ENCODE results near the gene INF2. TPM values are rescaled to one million over a fixed set of nuclear protein-coding genes. Genes with fewer than 3 reads are reported as not detected.
A peak's percentile ranks its signal among the peaks of the same experiment; 100 is the strongest.

The INF2 gene
- total and polyA plus RNA-seq, 4 donors = 22.8 to 72.8 (median 44.0) TPM

DNA sequence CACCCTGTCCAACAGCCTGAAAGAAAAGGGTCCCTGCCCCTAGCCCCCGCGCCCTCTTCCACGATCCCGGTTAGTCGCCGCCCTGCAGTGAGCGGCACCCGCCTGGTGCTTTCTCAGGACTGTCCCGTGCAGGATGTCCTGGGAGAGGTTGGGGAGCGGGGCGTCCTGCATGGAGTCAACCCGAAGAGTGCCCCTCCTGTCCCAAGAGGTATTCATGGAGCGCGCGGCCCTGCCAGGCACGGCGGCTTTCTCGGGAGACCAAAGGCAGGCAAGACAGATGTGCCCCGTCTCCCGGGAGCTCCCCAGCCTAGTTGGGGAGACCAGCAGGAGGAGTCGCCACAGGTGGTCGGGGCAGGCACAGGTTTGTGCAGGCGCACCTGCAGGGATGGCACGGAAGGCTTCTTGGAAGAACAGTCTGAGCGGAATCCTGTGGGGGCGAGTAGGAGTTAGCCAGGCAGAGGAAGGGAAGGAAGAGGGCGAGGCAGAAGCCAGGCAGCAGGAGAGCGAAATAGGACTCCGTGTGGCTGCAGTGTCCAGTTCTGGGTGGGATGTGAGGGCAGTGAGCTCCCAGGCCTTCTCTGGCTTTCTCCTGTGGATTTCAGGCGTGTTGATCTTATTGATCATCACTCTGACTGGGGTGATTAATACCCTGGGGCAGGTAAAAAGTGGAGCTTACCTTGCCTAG, 64.3 kb downstream of the INF2 start:
- WGBS (ENCODE audit: insufficient coverage) = 3% methylated on average over 30 of the region's 30 CpGs

GRCh38 chr14:104754213-104754851, 64.9 kb downstream of the INF2 start:
- no peaks in the 10 kb centered on the region for H3K9me3 ChIP-seq (ENCODE audit: control insufficient read depth, insufficient read depth, low read length)
- H3K36me3 ChIP-seq (ENCODE audit: control insufficient read depth, insufficient read depth, low read length) = peaks cover 49% of the 10 kb centered on the region
- no peak overlapping the region for H3K27ac ChIP-seq (ENCODE audit: low read depth, low read length)
- 79% methylated on average over 11 of the region's 13 CpGs for WGBS (ENCODE audit: insufficient coverage)
- H3K4me3 ChIP-seq (ENCODE audit: low read depth, low read length) = peak overlapping the region; percentile 76
- peaks cover 30% of the 10 kb centered on the region for H3K4me1 ChIP-seq (ENCODE audit: control insufficient read depth, insufficient read depth, low read length)
- DNase-seq (ENCODE audit: low read depth in 4 of 6, low spot score in 6 of 6) = no peak
- no peaks in the 10 kb centered on the region for H3K27me3 ChIP-seq (ENCODE audit: control insufficient read depth, insufficient read depth, low read length)

More for the DNA sequence above, 64.3 kb downstream of the INF2 start:
- Histone ChIP-seq H3K4me1 (ENCODE audit: control insufficient read depth, insufficient read depth, low read length) (peaks cover 37% of the 10 kb centered on the region), H3K4me3 (ENCODE audit: low read depth, low read length) (peak overlapping the region; percentile 76), H3K9me3 (ENCODE audit: control insufficient read depth, insufficient read depth, low read length) (no peaks in the 10 kb centered on the region), H3K27ac (ENCODE audit: low read depth, low read length) (peak overlapping the region; percentile 47), H3K36me3 (ENCODE audit: control insufficient read depth, insufficient read depth, low read length) (peaks cover 43% of the 10 kb centered on the region), H3K27me3 (ENCODE audit: control insufficient read depth, insufficient read depth, low read length) (no peaks in the 10 kb centered on the region)
- DNase-seq (ENCODE audit: low read depth in 4 of 6, low spot score in 6 of 6) = no peak

- no peak overlapping the region for H3K4me3 ChIP-seq (ENCODE audit: low read depth, low read length)
- H3K36me3 ChIP-seq (ENCODE audit: control insufficient read depth, insufficient read depth, low read length) = peaks cover 62% of the 10 kb centered on the region
- 95% methylated on average over 11 of the region's 11 CpGs for WGBS (ENCODE audit: insufficient coverage)
- DNase-seq (ENCODE audit: low read depth in 4 of 6, low spot score in 6 of 6) = no peak
- no peaks in the 10 kb centered on the region for H3K9me3 ChIP-seq (ENCODE audit: control insufficient read depth, insufficient read depth, low read length)
- H3K4me1 ChIP-seq (ENCODE audit: control insufficient read depth, insufficient read depth, low read length) = peaks cover 25% of the 10 kb centered on the region
- no peaks in the 10 kb centered on the region for H3K27me3 ChIP-seq (ENCODE audit: control insufficient read depth, insufficient read depth, low read length)
- no peak overlapping the region for H3K27ac ChIP-seq (ENCODE audit: low read depth, low read length)
Observed at GRCh38 chr14:104755621-104756020, 66.2 kb downstream of the INF2 start.

GRCh38 chr14:104756477-104757237, 67.2 kb downstream of the INF2 start:
- H3K4me1 ChIP-seq (ENCODE audit: control insufficient read depth, insufficient read depth, low read length) = peaks cover 25% of the 10 kb centered on the region
- H3K27me3 ChIP-seq (ENCODE audit: control insufficient read depth, insufficient read depth, low read length) = no peaks in the 10 kb centered on the region
- no peak for DNase-seq (ENCODE audit: low read depth in 4 of 6, low spot score in 6 of 6)
- WGBS (ENCODE audit: insufficient coverage) = 95% methylated on average over 24 of the region's 27 CpGs
- H3K27ac ChIP-seq (ENCODE audit: low read depth, low read length) = no peak overlapping the region
- no peaks in the 10 kb centered on the region for H3K9me3 ChIP-seq (ENCODE audit: control insufficient read depth, insufficient read depth, low read length)
- H3K36me3 ChIP-seq (ENCODE audit: control insufficient read depth, insufficient read depth, low read length) = peaks cover 67% of the 10 kb centered on the region
- H3K4me3 ChIP-seq (ENCODE audit: low read depth, low read length) = no peak overlapping the region

GRCh38 chr14:104757238-104757585, 67.8 kb downstream of the INF2 start:
- Histone ChIP-seq H3K27ac (ENCODE audit: low read depth, low read length) (no peak overlapping the region), H3K4me1 (ENCODE audit: control insufficient read depth, insufficient read depth, low read length) (peaks cover 20% of the 10 kb centered on the region), H3K4me3 (ENCODE audit: low read depth, low read length) (no peak overlapping the region), H3K9me3 (ENCODE audit: control insufficient read depth, insufficient read depth, low read length) (no peaks in the 10 kb centered on the region), H3K36me3 (ENCODE audit: control insufficient read depth, insufficient read depth, low read length) (peaks cover 70% of the 10 kb centered on the region), H3K27me3 (ENCODE audit: control insufficient read depth, insufficient read depth, low read length) (no peaks in the 10 kb centered on the region)
- DNase-seq (ENCODE audit: low read depth in 4 of 6, low spot score in 6 of 6) = no peak
- 89% methylated on average over 9 of the region's 10 CpGs for WGBS (ENCODE audit: insufficient coverage)

DNA sequence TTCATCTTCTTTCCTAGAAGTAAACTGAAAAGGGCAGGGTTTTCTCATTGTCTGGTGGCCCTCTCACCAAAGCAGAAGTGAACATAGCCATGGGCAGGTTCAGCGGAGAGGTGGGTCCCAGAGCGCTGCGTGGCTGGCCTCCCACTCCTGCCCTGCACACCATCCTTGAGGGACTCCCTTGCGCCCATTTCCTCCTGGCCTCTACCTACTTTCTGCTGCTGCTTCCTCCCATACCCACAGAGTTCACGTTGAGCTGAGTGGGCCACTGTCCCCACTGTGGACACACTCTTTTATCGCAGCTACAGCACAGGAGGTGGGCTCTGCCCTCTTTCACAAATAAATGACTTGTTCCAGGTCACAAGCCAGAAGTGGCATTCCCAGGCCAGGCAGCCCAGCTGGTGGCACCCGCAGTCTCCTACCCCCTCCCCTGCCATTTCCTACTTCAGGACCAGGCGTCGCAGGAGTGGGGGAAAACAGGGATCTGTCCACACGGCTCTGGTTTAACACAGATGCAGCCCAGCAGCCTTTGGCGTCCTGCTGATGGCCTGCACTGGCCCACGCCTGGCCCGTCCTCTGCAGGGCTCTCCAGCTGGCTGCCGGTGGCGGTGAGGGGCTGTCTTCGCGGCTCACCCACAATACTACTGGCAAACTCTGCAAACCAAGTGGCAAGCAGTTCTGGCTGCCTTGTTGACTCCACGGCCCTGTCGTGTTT, 68.4 kb downstream of the INF2 start:
- peaks cover 70% of the 10 kb centered on the region for H3K36me3 ChIP-seq (ENCODE audit: control insufficient read depth, insufficient read depth, low read length)
- H3K4me1 ChIP-seq (ENCODE audit: control insufficient read depth, insufficient read depth, low read length) = peaks cover 17% of the 10 kb centered on the region
- no peak overlapping the region for H3K27ac ChIP-seq (ENCODE audit: low read depth, low read length)
- H3K27me3 ChIP-seq (ENCODE audit: control insufficient read depth, insufficient read depth, low read length) = no peaks in the 10 kb centered on the region
- H3K4me3 ChIP-seq (ENCODE audit: low read depth, low read length) = no peak overlapping the region
- 90% methylated on average over 19 of the region's 19 CpGs for WGBS (ENCODE audit: insufficient coverage)
- DNase-seq (ENCODE audit: low read depth in 4 of 6, low spot score in 6 of 6) = no peak
- no peaks in the 10 kb centered on the region for H3K9me3 ChIP-seq (ENCODE audit: control insufficient read depth, insufficient read depth, low read length)

DNA sequence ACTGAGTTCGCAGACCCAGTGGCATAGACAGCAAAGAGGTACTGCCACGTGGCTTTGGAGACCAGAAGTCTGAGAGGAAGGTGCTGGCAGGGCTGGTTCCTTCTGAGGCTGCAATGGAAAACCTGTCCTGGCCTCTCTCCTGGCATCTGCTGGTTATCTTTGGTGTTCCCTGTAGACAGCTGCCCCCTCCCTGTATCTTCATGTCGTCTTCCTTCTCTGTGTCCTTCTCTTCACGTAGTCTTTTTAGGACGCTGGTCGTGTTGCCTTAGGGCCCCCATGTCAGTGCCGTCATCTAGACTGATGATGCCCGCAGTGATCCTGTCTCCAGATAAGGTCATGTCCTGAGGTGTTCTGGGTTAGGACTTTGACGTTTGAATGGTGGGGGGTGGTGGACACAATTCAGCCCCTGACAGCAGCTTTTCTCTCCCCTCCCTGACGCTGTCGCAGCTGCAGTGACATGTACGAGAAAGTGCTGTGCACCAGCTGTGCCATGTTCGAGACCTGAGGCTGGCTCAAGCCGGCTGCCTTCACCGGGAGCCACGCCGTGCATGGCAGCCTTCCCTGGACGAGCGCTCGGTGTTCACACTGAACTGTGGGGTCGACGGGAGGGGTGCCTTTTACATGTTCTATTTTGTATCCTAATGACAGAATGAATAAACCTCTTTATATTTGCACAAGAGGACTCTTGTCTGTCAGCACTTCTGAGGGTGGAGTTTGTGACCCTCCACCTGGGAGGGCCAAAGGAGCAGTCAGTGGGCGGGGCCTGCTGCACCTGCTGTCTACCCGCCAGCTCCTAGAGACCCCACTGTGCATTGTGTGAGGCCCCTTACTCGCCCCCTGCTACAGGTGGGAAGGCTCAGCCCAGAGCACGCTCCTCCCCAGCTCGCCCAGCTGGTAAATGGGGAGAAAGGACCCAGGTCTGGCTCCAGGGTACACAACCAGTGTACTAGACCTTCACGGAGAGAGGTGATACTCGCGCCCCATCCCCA, 69.9 kb downstream of the INF2 start:
- Histone ChIP-seq H3K4me3 (ENCODE audit: low read depth, low read length) (no peak overlapping the region), H3K9me3 (ENCODE audit: control insufficient read depth, insufficient read depth, low read length) (no peaks in the 10 kb centered on the region), H3K4me1 (ENCODE audit: control insufficient read depth, insufficient read depth, low read length) (peaks cover 8% of the 10 kb centered on the region), H3K27ac (ENCODE audit: low read depth, low read length) (no peak overlapping the region), H3K27me3 (ENCODE audit: control insufficient read depth, insufficient read depth, low read length) (no peaks in the 10 kb centered on the region), H3K36me3 (ENCODE audit: control insufficient read depth, insufficient read depth, low read length) (peaks cover 70% of the 10 kb centered on the region)
- 87% methylated on average over 21 of the region's 30 CpGs for WGBS (ENCODE audit: insufficient coverage)
- no peak for DNase-seq (ENCODE audit: low read depth in 4 of 6, low spot score in 6 of 6)

DNA sequence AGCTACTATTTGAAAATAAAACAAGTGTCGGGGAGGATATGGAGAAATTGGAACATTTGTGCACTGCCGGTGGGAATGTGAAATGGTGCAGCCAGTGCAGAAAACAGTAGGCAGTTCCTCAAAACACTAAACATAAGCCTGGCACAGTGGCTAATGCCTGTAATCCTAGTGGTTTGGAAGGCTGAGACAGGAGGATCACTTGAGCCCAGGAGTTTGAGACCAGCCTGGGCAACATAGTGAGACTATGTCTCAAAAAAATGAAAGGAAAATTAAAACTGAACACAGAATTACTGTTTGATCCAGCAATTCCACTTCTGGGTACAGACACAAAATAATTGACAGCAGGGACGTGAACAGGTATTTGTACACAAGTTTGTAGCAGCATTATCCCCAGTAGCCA, 76.1 kb downstream of the INF2 start:
- no CpG with 5 or more reads among the region's 3 CpGs for WGBS (ENCODE audit: insufficient coverage)
- no peak for DNase-seq (ENCODE audit: low read depth in 4 of 6, low spot score in 6 of 6)
- H3K36me3 ChIP-seq (ENCODE audit: control insufficient read depth, insufficient read depth, low read length) = peaks cover 37% of the 10 kb centered on the region
- H3K4me1 ChIP-seq (ENCODE audit: control insufficient read depth, insufficient read depth, low read length) = peaks cover 13% of the 10 kb centered on the region
- no peaks in the 10 kb centered on the region for H3K27me3 ChIP-seq (ENCODE audit: control insufficient read depth, insufficient read depth, low read length)
- H3K4me3 ChIP-seq (ENCODE audit: low read depth, low read length) = no peak overlapping the region
- H3K9me3 ChIP-seq (ENCODE audit: control insufficient read depth, insufficient read depth, low read length) = no peaks in the 10 kb centered on the region
- no peak overlapping the region for H3K27ac ChIP-seq (ENCODE audit: low read depth, low read length)

All from spinal cord (tissue), 10 donors.